NT2/D1 (cell line): ENCODE results near the gene ENOX1.

ENCODE experiments used
- SUZ12 ChIP-seq: IDR thresholded peaks from 2 replicates; pipeline ENCODE4 v1.6.1; 2011; ENCODE audit not compliant: insufficient read length, insufficient read depth; ENCODE audit errors: extremely low read depth
- YY1 ChIP-seq: IDR thresholded peaks from 2 replicates; pipeline ENCODE4 v1.6.1; 2011; ENCODE audit not compliant: insufficient read length, insufficient read depth
- ZNF274 ChIP-seq: IDR thresholded peaks from 2 replicates; pipeline ENCODE4 v1.6.1; 2011; ENCODE audit warnings: mild to moderate bottlenecking, low read depth, low read length

DNA sequence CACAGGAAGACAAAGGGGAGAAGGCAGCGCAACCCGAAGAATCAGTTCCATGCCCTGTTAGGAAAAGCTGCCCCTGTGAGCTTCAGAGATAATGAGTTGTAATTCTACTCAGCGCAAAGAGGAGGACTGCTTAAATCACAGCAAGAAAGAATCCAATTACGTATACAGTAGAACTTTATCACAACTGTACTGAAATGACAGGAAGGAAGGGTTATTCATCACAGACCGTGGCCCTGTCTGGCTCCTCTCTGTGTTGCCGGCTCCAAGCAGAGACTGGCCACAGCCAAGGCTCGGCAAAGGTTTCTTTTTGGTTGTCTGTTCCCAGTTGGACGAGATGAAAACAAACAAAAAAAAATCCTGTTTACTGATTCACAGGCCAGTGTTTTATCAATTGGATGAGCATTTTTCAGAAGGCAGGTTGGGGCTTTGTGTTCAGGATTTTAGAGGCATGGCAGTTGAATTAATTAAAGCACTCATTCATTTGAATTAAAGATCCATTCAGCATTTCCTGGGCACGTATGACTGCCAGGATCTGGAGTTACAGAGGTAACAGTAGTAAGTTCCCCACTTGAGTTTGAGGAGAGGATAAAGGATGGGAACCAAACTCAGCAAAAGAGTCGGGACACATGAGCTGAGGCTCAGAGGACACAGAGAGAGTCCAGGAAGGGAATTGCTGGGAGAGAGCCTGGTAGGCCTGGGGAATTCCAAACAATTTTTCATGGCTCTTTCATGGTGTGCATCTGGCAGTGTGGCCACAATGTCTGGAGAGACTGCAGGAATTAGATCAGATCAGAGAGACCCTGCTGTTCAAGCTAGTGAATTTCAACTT is 422.3 kb downstream of the ENOX1 start:
- TF ChIP-seq YY1 (no peak), ZNF274 (no peak), SUZ12 (no peak)
